NCI-H2196 (cell line): ENCODE measurements around the gene ABCA3.

Source experiments
- DNase-seq: peaks from one replicate; lab custom pipeline; 2025; ENCODE audit not compliant: unreplicated experiment; lab: John Stamatoyannopoulos, UW

ABCA3 gene

DNA sequence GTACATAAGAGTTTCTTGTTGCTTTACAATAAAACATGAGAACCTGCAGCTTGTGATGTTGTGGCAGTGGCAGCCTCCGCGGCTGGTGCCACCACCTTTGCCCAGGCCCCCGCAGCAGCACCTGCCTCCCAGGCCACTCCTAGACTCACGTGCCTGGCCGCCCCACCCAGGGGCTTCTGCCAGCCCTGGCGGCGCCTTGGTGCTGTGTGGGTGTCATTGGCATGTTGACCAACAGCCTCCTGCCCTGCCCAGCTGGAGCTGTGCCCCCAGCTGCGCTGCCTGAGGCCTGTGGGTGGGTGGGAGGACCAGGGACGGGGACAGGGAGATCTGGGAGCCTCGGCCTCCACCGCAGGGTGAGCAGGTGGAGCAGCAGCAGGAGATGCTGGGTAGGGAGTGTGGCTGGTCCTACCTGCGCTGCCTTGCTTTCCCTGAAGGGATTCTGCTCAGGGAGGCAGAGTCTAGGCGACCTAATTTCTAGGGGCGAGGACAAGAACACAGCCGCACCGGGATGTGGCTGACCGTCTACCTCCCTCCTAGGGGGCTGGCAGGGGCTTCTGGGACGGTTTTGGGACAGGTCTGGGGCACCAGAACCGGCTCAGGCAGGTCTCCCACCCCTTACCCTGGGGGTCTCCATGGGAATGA, 104.7 kb downstream of the ABCA3 start:
- peak; percentile 85 for DNase-seq

DNA sequence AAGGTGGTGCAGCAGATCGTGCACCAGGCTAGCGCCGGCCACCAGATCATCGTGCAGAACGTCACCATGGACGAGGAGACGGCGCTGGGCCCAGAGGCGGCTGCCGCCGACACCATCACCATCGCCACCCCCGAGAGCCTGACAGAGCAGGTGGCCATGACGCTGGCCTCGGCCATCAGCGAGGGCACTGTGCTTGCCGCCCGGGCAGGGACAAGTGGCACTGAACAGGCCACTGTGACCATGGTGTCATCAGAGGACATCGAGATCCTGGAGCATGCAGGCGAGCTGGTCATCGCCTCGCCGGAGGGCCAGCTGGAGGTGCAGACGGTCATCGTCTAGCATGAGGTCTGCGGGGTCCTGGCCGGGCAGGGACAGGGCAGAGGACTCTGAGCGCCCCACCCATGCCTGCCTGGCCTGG, 105.3 kb downstream of the ABCA3 start:
- no peak for DNase-seq

DNA sequence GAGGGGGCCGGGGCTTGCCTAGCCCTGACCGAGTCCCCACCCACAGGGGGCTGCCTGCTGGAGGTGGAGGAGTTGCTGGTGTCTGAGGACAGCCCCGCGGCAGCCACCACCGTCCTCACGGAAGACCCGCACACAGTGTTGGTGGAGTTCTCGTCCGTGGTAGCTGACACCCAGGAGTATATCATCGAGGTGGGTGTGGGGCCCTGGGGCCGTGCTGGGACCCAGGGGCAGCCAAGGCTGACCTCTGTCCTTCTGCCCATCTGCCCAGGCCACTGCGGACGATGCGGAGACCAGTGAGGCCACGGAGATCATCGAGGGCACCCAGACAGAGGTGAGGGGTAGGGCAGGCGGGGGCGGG, 105.7 kb downstream of the ABCA3 start:
- no peak for DNase-seq

DNA sequence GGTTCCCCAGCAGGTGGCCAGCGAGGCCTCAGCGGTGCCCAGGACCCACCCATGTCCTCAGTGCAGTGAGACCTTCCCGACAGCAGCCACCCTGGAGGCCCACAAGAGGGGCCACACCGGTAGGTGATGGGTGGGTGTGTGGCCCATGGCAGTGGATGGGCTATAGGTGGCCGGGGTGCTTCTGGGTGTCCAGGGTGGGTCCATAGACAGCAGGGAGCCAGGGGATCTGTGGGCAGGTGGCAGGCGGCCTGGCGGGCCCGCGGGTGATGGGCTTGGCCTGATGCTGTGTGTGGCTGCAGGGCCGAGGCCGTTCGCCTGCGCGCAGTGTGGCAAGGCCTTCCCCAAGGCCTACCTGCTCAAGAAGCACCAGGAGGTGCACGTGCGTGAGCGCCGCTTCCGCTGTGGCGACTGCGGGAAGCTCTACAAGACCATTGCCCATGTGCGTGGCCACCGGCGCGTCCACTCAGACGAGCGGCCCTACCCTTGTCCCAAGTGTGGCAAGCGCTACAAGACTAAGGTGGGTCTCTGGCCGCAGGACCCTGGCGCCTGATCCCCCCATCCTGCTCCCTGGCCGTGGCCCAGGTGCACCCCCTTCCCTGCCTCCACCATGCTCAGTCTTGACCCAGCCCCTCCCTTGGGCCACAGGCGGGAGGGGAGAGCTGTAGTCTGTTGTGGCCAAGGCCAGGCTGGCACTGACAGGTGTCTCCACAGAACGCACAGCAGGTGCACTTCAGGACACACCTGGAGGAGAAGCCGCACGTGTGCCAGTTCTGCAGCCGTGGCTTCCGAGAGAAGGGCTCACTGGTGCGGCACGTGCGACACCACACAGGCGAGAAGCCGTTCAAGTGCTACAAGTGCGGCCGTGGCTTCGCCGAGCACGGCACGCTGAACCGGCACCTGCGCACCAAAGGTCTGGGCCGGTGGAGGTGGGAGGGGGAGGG, 106.4 kb downstream of the ABCA3 start:
- peak; percentile 91 for DNase-seq

DNA sequence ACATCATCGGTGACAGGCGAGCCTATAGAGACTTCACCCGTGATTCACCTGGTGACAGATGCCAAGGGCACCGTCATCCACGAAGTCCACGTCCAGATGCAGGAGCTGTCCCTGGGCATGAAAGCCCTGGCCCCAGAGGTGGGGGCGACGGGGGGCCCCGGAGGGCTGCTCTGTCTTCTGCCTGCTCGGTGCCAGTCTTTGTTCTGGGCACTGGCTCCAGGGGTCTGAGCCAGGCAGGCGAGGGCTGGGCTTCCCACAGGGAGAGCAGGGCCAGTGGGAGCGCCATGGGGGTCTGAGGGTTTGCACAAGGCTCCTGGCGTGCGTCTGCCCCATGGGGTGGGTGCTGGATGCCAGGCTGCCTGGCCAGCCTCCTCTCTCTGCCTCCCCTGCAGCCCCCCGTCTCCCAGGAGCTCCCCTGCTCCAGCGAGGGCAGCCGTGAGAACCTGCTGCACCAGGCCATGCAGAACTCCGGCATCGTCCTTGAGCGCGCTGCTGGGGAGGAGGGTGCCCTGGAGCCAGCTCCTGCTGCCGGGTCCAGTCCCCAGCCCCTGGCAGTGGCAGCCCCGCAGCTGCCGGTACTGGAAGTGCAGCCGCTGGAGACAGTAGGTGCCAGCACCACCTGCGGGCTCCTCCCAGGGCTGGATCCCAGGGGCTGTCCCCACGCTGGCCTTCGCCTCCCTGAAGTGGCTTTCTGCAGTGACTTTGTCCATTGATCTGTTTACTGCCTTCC, 107.3 kb downstream of the ABCA3 start:
- no peak for DNase-seq

DNA sequence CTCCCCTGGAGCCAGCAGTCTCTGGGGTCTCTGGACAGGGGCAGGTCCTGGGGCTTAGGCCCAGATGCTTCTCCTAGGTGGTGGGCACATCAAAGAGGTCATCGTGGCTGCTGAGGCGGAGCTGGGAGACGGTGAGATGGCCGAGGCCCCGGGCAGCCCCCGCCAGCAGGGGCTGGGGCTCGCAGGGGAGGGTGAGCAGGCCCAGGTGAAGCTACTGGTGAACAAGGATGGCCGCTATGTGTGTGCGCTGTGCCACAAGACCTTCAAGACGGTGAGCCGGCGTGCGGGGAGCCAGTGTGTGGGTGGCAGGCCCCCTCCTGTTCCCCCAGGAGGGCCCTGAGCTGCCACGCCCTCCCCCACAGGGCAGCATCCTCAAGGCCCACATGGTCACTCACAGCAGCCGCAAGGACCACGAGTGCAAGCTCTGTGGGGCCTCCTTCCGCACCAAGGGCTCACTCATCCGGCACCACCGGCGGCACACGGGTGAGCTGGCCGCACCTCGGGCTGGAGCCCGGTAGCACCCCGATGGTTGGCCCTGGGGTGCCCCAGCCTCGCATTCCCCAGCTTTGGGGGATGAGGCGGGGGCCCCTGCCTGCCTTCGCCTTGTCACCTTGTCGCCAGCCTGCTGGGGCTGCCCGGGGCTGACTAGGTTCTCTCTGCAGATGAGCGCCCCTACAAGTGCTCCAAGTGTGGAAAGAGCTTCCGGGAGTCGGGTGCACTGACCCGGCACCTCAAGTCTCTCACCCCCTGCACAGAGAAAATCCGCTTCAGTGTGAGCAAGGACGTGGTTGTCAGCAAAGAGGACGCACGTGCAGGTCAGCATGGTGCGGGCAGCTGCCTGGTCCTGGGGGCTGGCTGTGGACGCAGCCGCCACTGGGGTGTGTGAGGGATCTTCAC, 108.2 kb downstream of the ABCA3 start:
- no peak for DNase-seq

DNA sequence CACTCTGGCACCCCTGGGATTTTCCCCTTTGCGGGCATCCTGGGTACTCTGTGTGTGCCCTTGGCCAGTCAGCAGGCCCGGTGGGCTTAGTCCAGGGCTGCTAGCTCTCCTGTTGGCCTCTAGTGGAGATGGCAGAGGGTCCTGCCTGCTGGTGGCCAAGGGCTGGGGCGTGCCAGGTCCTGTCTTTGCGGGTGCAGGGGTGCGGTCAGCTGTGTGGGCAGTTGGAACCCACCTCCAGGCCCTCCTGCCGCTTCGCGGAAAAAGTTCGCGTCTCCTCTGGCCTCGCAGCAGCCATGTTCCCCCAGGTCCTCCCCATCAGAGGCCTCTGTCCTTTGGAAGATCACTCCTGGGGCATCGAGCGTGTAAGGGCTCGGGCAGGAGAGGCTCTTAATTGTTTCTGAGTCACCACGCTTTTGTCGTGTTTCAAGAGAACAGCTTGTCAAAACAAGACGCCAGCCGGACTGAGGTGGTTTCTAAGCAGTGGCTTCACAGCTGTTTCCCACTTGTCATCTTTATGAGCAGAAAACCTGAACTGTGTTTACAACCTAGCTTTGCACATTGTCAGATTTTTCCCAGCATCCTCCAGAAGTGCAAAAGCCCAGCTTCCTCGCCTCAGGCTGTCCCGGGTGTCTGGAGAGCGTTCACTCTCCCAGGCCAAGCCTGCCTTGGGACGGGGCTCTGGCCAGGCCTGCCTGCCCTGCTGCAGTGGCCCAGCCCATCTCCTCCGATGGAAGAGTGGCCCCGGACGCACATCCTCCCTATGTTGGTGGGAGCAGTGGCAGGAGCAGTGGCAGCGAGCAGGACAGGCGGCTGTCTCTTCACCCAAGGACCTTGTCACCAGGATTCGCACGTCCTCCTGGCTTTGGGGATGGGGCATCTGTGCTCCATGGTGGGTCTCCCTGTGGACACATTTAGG, 109.3 kb downstream of the ABCA3 start:
- peak; percentile 32 for DNase-seq

DNA sequence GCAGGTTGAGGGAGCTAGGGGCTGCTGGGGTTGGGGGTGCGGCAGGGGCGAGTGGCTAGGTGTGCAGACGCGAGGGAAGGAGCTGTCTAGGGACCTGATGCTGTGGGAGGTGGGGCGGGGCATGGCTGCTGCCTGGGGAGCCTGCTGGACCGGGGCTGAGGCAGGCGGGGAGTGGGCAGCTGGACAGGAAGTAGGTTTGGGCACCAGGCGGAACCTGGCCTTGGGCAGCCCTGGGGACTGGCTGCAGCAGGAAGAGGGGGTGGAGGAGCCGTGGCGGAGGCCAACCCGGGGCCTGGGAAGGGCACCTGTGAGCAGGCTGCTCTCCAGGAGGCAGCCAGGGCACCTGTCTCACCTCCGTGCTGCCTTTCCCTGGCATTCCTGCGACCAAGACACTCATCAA, 110.2 kb downstream of the ABCA3 start:
- DNase-seq = peak; percentile 58

DNA sequence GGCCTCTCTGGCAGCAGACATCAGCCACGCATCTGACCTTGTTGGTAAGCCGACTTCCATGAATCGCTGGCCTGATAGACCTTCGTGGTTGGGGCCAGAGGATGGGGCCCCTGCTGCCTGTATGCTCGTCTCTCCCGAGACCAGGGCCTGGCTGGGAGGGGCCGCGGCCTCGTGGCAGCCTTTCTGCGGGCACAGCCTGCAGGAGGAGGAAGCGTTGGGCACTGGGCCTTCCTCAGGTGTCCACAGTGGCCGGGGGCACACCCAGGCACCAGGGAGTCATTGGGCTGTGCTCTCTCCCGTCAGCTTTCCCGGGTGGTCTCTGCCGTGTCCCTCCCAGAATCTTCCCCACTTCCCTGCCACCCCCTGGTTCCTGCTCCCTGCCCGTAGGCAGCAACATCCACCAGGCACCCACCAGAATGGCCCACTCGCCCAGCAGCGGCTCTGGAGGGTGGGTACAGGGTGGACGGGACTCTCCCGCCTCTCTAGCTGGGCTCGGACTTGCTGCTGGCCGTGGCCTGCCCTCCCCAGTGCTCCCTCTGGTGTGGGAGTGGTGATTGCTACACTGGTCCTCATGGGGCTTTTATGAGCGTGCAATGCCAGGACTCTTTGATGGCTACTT, 110.8 kb downstream of the ABCA3 start:
- no peak for DNase-seq

DNA sequence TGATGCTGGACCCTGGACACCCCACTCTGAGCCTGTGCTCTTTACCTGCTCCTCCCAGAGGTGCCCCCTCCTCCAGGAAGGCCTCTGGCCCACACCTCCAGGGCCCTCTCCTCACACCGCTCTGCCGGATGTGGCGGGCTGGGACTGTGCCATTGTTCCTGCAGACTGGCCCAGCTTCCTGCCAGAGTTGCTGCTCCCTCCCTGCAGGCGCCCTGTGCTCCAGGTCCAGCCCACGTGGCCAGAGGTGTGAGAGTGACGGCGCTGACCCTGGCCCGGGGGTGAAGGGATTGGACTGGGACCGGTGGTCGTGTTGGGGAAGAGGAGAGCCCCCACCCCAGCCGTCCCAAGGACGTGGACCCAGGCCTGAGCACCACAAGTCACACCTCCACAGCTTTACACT, 111.4 kb downstream of the ABCA3 start:
- DNase-seq = no peak

DNA sequence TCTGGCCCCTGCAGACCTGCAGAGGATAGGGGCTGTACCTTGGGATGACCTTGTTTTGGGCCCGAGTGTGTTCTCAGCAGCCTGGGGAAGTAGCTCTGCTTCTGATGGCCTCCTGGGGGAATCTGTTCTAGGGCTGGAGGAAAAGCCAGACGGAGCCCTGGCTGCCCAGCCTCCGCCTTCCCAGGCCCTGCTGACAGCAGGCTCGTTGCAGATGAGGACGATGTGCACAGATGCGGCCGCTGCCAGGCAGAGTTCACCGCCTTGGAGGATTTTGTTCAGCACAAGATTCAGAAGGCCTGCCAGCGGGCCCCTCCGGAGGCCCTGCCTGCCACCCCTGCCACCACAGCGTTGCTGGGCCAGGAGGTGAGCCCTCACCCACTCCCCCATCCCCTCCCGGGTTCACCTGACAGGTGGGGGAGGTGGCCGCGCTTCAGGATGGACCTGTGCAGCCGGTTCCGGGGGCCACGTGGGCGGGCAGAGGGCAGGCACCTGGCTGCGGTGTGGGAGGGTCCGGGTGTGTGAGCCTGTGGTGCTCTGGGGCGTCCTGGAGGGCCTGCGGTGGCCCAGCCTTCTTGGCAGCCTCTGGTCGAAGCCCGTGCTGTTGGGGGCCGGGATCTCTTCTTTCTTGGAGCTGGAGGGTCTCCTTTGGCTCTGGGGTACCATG, 112.2 kb downstream of the ABCA3 start:
- no peak for DNase-seq

DNA sequence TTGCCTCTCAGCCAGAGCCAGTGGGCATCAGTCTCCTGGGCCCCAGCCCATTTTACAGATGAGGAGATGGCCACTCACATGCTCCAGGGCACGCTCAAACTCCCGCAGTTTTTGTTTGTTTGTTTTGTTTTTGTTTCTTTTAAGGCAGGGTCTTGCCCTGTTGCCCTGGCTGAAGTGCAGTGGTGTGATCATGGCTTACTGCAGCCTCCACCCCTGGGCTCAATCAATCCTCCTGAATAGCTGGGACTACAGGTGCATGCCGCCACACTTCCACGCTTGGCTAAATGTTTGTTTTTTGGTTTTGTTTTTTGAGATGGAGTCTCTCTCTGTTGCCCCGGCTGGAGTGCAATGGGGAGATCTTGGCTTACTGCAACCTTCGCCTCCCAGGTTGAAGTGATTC, 113.6 kb downstream of the ABCA3 start:
- DNase-seq = no peak

DNA sequence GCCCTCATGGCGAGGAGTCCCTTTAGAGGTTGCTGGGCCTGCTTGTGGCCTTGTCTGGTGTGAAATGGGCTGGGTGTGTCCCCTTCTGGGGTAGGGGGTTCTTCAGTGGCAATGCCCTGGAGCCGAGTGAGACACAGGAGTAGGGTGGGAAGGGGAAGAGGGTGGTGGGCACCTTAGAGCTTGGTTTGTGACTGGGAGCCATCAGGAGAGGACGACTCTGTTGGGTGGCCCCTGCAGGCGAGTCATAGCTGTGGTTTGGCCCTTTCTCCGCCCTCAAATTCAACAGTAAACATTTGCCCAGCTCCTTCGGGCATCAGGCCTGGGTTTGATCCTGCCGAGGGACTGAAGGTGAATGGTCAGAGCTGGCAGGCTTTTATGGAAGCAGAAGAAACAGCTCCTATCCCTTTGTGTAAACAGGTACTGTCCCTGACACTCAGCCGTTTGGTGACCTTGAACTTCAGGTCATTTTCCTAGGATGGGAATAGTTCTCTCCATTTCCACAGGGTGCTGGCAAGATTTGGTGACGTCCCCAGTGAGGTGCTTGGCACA, 114.2 kb downstream of the ABCA3 start:
- peak; percentile 39 for DNase-seq
